Right ventricle myocardium superior (tissue), 1 donor: ENCODE data around the gene EFNA3. TPM values are rescaled to one million over a fixed set of nuclear protein-coding genes. Genes with fewer than 3 reads are reported as not detected.

Source experiments
- ATAC-seq: fragments of 200-7000 bp; cut with Tn5 transposase; one replicate; pipeline ENCODE4 v1.9.1; 2020; ENCODE audit warnings: mild to moderate bottlenecking; ENCODE audit not compliant: poor library complexity
- DNase-seq: peaks from one replicate; pipeline ENCODE4 v3.0.0-alpha.2; 2020
- intact Hi-C: fragments of 100-400 bp; cut with DNase I; formaldehyde crosslinking; loops from one replicate; pipeline ENCODE4 v1.11.2; 2022
- total RNA-seq: library from RNA; stranded (reverse); fragmentation: NEBNext Ultra II Directional; extraction: Animal tissue kit (Norgen Biotek cat#: 25700); gene quantifications from one replicate; pipeline ENCODE4 v1.2.1, GENCODE V29; 2021
- donor health status: DM: no; HTN: yes; CAD: no; lungs with severe emphysema.

Gene EFNA3
- total RNA-seq, 1 donor from 2014 or later, result 0.75 TPM

GRCh38 chr1:155136748-155137147 is 58.1 kb downstream of the EFNA3 start:
- ATAC-seq, result no peak
- no peak for DNase-seq
- intact Hi-C loops, result no loop called here

Other genes starting within 250 kb of the EFNA3 start
- gene KCNN3, start 208.6 kb upstream of the EFNA3 start, total RNA-seq, result 3.4 TPM
- 65.7 TPM for gene PMVK, start 142.1 kb upstream of the EFNA3 start, total RNA-seq
- gene PBXIP1, start 122.7 kb upstream of the EFNA3 start, total RNA-seq, result 49.2 TPM
- 13.2 TPM for gene PYGO2, start 117.1 kb upstream of the EFNA3 start, total RNA-seq
- 52.7 TPM for gene SHC1, start 108.1 kb upstream of the EFNA3 start, total RNA-seq
- 15.5 TPM for gene CKS1B, start 104.2 kb upstream of the EFNA3 start, total RNA-seq
- 34.7 TPM for gene FLAD1, start 95.5 kb upstream of the EFNA3 start, total RNA-seq
- not detected for gene LENEP, start 85.3 kb upstream of the EFNA3 start, total RNA-seq
- 44.1 TPM for gene ZBTB7B, start 76.0 kb upstream of the EFNA3 start, total RNA-seq
- 0.16 TPM for gene DCST2, start 45.1 kb upstream of the EFNA3 start, total RNA-seq
- gene DCST1, start 45.0 kb upstream of the EFNA3 start, total RNA-seq, result not detected
- 77.6 TPM for gene ADAM15, start 27.5 kb upstream of the EFNA3 start, total RNA-seq
- 2.6 TPM for gene EFNA4, start 15.1 kb upstream of the EFNA3 start, total RNA-seq
- 41.5 TPM for gene EFNA1, start 49.0 kb downstream of the EFNA3 start, total RNA-seq
- gene SLC50A1, start 57.0 kb downstream of the EFNA3 start, total RNA-seq, result 7.1 TPM
- 49.4 TPM for gene DPM3, start 61.7 kb downstream of the EFNA3 start, total RNA-seq
- gene KRTCAP2, start 94.5 kb downstream of the EFNA3 start, total RNA-seq, result 121 TPM
- gene TRIM46, start 95.0 kb downstream of the EFNA3 start, total RNA-seq, result 0.08 TPM
- gene THBS3, start 129.1 kb downstream of the EFNA3 start, total RNA-seq, result 5.8 TPM
- 16.4 TPM for gene MTX1, start 129.9 kb downstream of the EFNA3 start, total RNA-seq
- 13.8 TPM for gene ENTREP3, start 176.6 kb downstream of the EFNA3 start, total RNA-seq
- gene SCAMP3, start 183.5 kb downstream of the EFNA3 start, total RNA-seq, result 56.8 TPM
- 18.5 TPM for gene CLK2, start 194.7 kb downstream of the EFNA3 start, total RNA-seq
- 1.4 TPM for gene HCN3, start 198.6 kb downstream of the EFNA3 start, total RNA-seq
- gene PKLR, start 222.6 kb downstream of the EFNA3 start, total RNA-seq, result not detected
- 71.2 TPM for gene FDPS, start 230.0 kb downstream of the EFNA3 start, total RNA-seq
- gene RUSC1, start 242.1 kb downstream of the EFNA3 start, total RNA-seq, result 19.9 TPM